T-cell (primary cell): ENCODE measurements around the gene SIKE1. TPM values are rescaled to one million over a fixed set of nuclear protein-coding genes. Genes with fewer than 3 reads are reported as not detected.
A peak's percentile ranks its signal among the peaks of the same experiment; 100 is the strongest.

ENCODE experiments used
- ATAC-seq, 4 experiments: fragments of 200-7000 bp in 3 of 4; fragments of 150-1000 bp in 1 of 4; cut with Tn5 transposase; replicated peaks in 1 of 4; 1 replicate in 3 of 4; 2 replicates in 1 of 4; pipeline ENCODE4 v1.10.0; 2021; ENCODE audit warnings: moderate library complexity in 3 of 4, mild to moderate bottlenecking in 2 of 4, moderate number of reproducible peaks in 1 of 4
- CTCF ChIA-PET, 2 donors: fragments of 300-600 bp; sonication (Branson Sonifier 250); formaldehyde crosslinking; loops; one replicate each; lab custom pipeline; 2022; ENCODE audit warnings: antibody characterized with exemption in 2 of 2; lab: Charles Lee
- POLR2A ChIA-PET, 2 donors: fragments of 300-600 bp; sonication (Branson Sonifier 250); formaldehyde crosslinking; loops; one replicate each; lab custom pipeline; 2022; ENCODE audit warnings: antibody characterized with exemption in 2 of 2; lab: Charles Lee
- DNase-seq, 35 experiments: peaks; one replicate each; pipeline versions ENCODE4 v3.0.0 to v3.0.0-alpha.2; 2013 to 2023
- H3K27ac ChIP-seq: one replicate; pipeline ENCODE4 v1.5.1; 2013; ENCODE audit warnings: low read length
- H3K27me3 ChIP-seq, 2 experiments: replicated peaks in 1 of 2; 1 replicate in 1 of 2; 2 replicates in 1 of 2; pipeline versions ENCODE4 v1.6.1 to v1.7.0; 2013; ENCODE audit warnings: low read length in 1 of 2, mixed read lengths in 1 of 2; ENCODE audit not compliant: control insufficient read depth in 2 of 2, insufficient read depth in 2 of 2; ENCODE audit errors: extremely low read depth in 1 of 2
- H3K36me3 ChIP-seq, 2 donors: 1 replicate in 1 of 2; 2 replicates in 1 of 2; pipeline versions ENCODE4 v1.6.1 to v1.7.0; 2013; ENCODE audit warnings: low read length in 1 of 2; ENCODE audit not compliant: control insufficient read depth in 2 of 2, insufficient read depth in 1 of 2; ENCODE audit errors: extremely low read depth in 1 of 2
- H3K4me1 ChIP-seq, 2 experiments: 1 replicate in 1 of 2; 2 replicates in 1 of 2; pipeline versions ENCODE4 v1.6.1 to v1.7.0; 2013; ENCODE audit warnings: low read length in 2 of 2, mixed read lengths in 1 of 2; ENCODE audit not compliant: insufficient read depth in 2 of 2, control insufficient read depth in 1 of 2; ENCODE audit errors: extremely low read depth in 1 of 2
- H3K4me3 ChIP-seq, 2 donors: 1 replicate in 1 of 2; 2 replicates in 1 of 2; pipeline versions ENCODE4 v1.5.1 to v1.7.0; 2013; ENCODE audit warnings: mild to moderate bottlenecking in 2 of 2, low read length in 1 of 2, moderate library complexity in 1 of 2; ENCODE audit not compliant: control insufficient read depth in 1 of 2; ENCODE audit errors: extremely low read depth in 1 of 2
- H3K9me3 ChIP-seq: 2 replicates; pipeline ENCODE4 v1.7.0; 2013
- H3K27ac Mint-ChIP-seq, 2 donors: one replicate each; pipeline ENCODE4 v1.8.0; 2020 to 2021; ENCODE audit warnings: mild to moderate bottlenecking in 2 of 2, mixed read lengths in 2 of 2
- H3K27me3 Mint-ChIP-seq, 2 donors: one replicate each; pipeline ENCODE4 v1.8.0; 2021 to 2022; ENCODE audit warnings: mixed read lengths in 2 of 2
- H3K36me3 Mint-ChIP-seq: one replicate; pipeline ENCODE4 v1.8.0; 2021; ENCODE audit warnings: mixed read lengths
- H3K4me1 Mint-ChIP-seq, 3 donors: one replicate each; pipeline ENCODE4 v1.8.0; 2020 to 2022; ENCODE audit warnings: mixed read lengths in 3 of 3, mild to moderate bottlenecking in 1 of 3
- H3K4me3 Mint-ChIP-seq, 3 donors: one replicate each; pipeline ENCODE4 v1.8.0; 2020 to 2022; ENCODE audit warnings: mild to moderate bottlenecking in 3 of 3, mixed read lengths in 3 of 3, moderate library complexity in 3 of 3
- H3K9me3 Mint-ChIP-seq, 3 donors: one replicate each; pipeline ENCODE4 v1.8.0; 2020 to 2022; ENCODE audit warnings: mixed read lengths in 3 of 3
- WGBS: methylation state at CpG from one replicate; pipeline ENCODE4 v1.1.5; 2013; ENCODE audit warnings: missing lambda C conversion rate; ENCODE audit not compliant: insufficient coverage; 5-methylcytosine and 5-hydroxymethylcytosine counted together
- total RNA-seq, 35 experiments: library from RNA in 6 of 35; stranded (reverse) in 6 of 35; fragments of 120-200 nt in 1 of 35; gene quantifications; one replicate each; pipeline versions ENCODE4 v1.2.1 to v1.2.4 and lab custom pipeline; 2013 to 2026

The SIKE1 gene
- total RNA-seq, 5 donors from 2014 or later (not counting 1 experiment from before 2014, with no cell fraction given) = 46.4 to 51.2 (median 49.0) TPM

DNA sequence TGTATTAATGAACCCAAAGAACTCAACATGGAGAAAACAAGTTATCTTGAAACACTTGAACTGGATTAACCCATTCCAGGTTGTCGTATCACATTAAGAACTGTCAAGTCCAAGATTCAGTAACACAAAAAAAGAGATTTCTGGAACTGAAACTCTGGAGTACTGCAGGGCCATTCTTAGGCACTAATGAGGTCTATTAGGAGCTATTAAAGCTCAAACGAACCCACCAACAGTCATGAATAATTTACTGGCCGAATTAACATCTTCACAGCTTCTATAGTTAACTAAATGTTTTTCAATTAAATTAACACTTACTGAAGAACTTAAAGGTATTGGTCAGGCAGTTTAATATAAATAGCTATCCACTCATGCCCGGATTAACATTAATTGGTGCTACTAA lies 27.3 kb downstream of the SIKE1 start:
- peaks cover 28% of the 10 kb centered on the region for H3K36me3 Mint-ChIP-seq
- Histone ChIP-seq H3K27ac (no peak overlapping the region), H3K9me3 (no peaks in the 10 kb centered on the region), H3K4me1 (peaks cover 38 to 66% of the 10 kb centered on the region in 2 experiments), H3K27me3 (no peaks in the 10 kb centered on the region), H3K36me3 (peaks cover 0 to 23% of the 10 kb centered on the region in 2 donors), H3K4me3 (no peak overlapping the region)
- H3K9me3 Mint-ChIP-seq = no peaks in the 10 kb centered on the region
- H3K4me1 Mint-ChIP-seq = peaks cover 90 to 97% (median 92%) of the 10 kb centered on the region in 3 donors
- peak overlapping the region in 1 of 3 donors; percentile 100 for H3K4me3 Mint-ChIP-seq
- ChIA-PET POLR2A (interaction anchor here in 1 of 2 donors (0.5 kb wide), 2 partner anchors 32 to 219 kb away, joined by 6 to 7 read pairs; no protein-coding TSS in a partner anchor), CTCF (interaction anchor here in 1 of 2 donors (0.6 kb wide), 1 partner anchor 8 kb away, joined by 3 read pairs; no protein-coding TSS in a partner anchor)
- peak overlapping the region in 1 of 2 donors; percentile 41 for H3K27ac Mint-ChIP-seq
- WGBS = 100% methylated on average over 1 of the region's 4 CpGs
- no peak for DNase-seq
- H3K27me3 Mint-ChIP-seq = no peaks in the 10 kb centered on the region
- ATAC-seq = no peak

DNA sequence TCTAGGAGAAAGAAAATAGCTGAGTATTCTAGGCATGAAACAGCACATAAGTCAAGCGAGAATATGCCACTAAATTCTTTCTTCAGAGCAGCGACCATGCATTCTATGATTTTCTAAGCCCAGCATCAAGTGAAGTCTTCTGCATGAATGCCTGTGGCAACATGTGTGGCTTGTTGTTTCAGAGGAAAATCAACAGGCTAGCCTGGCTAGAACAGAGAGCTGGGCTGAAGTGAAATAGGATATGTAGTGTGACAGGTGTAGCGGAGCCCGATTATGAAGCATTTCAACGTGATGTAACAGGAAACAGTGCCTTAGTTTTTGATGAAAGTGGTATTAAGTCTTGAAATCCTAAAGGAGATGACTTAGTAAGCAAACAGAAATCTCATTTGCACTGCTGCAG lies 29.7 kb downstream of the SIKE1 start:
- Histone ChIP-seq H3K27me3 (no peaks in the 10 kb centered on the region), H3K4me3 (no peak overlapping the region), H3K36me3 (peaks cover 0 to 39% of the 10 kb centered on the region in 2 donors), H3K4me1 (peaks cover 33 to 58% of the 10 kb centered on the region in 2 experiments), H3K9me3 (no peaks in the 10 kb centered on the region), H3K27ac (no peak overlapping the region)
- ATAC-seq = no peak
- peaks cover 92 to 100% (median 93%) of the 10 kb centered on the region in 3 donors for H3K4me1 Mint-ChIP-seq
- ChIA-PET CTCF (interaction anchor here in 1 of 2 donors (0.7 to 1.2 kb wide), 2 partner anchors 31 to 1308 kb away, joined by 4 to 8 read pairs; no protein-coding TSS in a partner anchor), POLR2A (interaction anchor here (0.5 to 0.7 kb wide), 3 partner anchors 12 to 963 kb away, joined by 5 read pairs; no protein-coding TSS in a partner anchor)
- 64% methylated on average over 5 of the region's 5 CpGs for WGBS
- no peaks in the 10 kb centered on the region for H3K27me3 Mint-ChIP-seq
- DNase-seq = no peak
- H3K36me3 Mint-ChIP-seq = peaks cover 34% of the 10 kb centered on the region
- peak overlapping the region in 2 of 3 donors; percentile 25 to 100 for H3K4me3 Mint-ChIP-seq
- no peak overlapping the region for H3K27ac Mint-ChIP-seq
- H3K9me3 Mint-ChIP-seq = no peaks in the 10 kb centered on the region

DNA sequence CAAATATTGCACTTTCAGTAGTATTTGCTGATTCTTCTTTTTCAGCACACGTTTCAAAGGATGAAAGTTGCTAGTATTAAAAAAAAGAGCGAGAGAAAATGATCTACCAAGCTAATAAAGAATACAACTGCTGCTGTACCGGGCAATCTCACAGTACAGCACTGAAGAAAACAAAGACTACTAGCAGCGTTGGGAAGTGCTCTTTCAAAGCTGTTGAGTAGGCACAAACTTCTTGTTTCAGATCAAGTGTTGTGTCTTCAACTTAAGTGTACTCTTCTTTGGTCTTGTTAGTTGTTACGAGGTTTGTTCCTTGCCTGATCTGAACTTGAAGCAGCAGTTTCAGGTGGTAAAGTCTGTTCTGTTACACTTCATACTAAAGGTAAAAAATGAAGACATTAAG lies 30.6 kb downstream of the SIKE1 start:
- H3K4me1 Mint-ChIP-seq = peaks cover 92 to 100% (median 92%) of the 10 kb centered on the region in 3 donors
- ChIA-PET CTCF (interaction anchor here in 1 of 2 donors (0.6 kb wide), 1 partner anchor 1704 kb away, joined by 3 read pairs; no protein-coding TSS in a partner anchor), POLR2A (interaction anchor here (0.6 to 1.4 kb wide), 2 partner anchors 12 to 31 kb away, joined by 3 read pairs; no protein-coding TSS in a partner anchor)
- 100% methylated on average over 1 of the region's 5 CpGs for WGBS
- DNase-seq = no peak
- H3K27ac Mint-ChIP-seq = peak overlapping the region; percentile 15 to 29
- peaks cover 39% of the 10 kb centered on the region for H3K36me3 Mint-ChIP-seq
- Histone ChIP-seq H3K27ac (no peak overlapping the region), H3K27me3 (no peaks in the 10 kb centered on the region), H3K36me3 (peaks cover 0 to 39% of the 10 kb centered on the region in 2 donors), H3K4me1 (peaks cover 29 to 50% of the 10 kb centered on the region in 2 experiments), H3K9me3 (no peaks in the 10 kb centered on the region), H3K4me3 (no peak overlapping the region)
- no peaks in the 10 kb centered on the region for H3K9me3 Mint-ChIP-seq
- ATAC-seq = no peak
- no peaks in the 10 kb centered on the region for H3K27me3 Mint-ChIP-seq
- peak overlapping the region; percentile 13 to 100 (median 22) for H3K4me3 Mint-ChIP-seq

DNA sequence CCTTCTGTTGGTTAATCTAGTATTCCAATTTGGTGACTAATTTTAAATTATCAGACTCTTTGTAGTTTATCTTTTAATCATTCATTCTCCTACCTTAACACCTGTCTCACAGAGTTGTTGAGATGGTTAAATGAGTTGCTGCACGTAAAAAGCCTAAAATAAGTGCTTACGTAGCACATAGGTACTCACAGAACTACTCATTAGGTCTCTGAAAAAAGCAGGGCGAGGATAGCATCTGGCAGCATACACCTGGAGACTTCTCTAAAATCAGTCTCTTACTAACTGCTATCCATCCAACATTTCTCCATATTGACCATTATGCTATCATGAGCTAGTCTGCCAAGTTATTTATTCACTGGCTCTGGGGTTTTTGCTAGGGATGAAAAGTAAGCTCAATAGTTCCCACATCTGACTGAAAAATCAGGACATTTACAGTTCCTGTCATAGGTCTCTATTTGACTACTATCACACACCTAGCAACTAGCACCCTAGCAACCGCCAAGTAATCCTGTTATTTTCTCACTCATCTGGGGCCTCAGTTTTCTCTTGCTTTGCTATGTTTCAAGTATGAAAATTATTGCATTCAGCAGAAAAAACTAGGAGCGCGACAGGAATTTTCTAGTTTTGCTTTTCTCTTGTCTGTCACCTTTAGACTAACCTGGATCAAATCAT lies 33.9 kb downstream of the SIKE1 start:
- CTCF ChIA-PET = no interaction called here
- Histone ChIP-seq H3K27me3 (no peaks in the 10 kb centered on the region), H3K27ac (no peak overlapping the region), H3K4me3 (no peak overlapping the region), H3K4me1 (peaks cover 18 to 26% of the 10 kb centered on the region in 2 experiments), H3K36me3 (peaks cover 3 to 51% of the 10 kb centered on the region in 2 donors), H3K9me3 (no peaks in the 10 kb centered on the region)
- peak overlapping the region in 1 of 3 donors; percentile 25 for H3K4me3 Mint-ChIP-seq
- H3K4me1 Mint-ChIP-seq = peaks cover 87 to 97% (median 89%) of the 10 kb centered on the region in 3 donors
- ATAC-seq (no peak), DNase-seq (no peak)
- no peaks in the 10 kb centered on the region for H3K27me3 Mint-ChIP-seq
- 100% methylated on average over 2 of the region's 6 CpGs for WGBS
- H3K9me3 Mint-ChIP-seq = no peaks in the 10 kb centered on the region
- peaks cover 52% of the 10 kb centered on the region for H3K36me3 Mint-ChIP-seq
- H3K27ac Mint-ChIP-seq = peak overlapping the region in 1 of 2 donors; percentile 32
- POLR2A ChIA-PET = interaction anchor here in 1 of 2 donors (1.3 kb wide), 1 partner anchor 10 kb away, joined by 3 read pairs; no protein-coding TSS in a partner anchor

DNA sequence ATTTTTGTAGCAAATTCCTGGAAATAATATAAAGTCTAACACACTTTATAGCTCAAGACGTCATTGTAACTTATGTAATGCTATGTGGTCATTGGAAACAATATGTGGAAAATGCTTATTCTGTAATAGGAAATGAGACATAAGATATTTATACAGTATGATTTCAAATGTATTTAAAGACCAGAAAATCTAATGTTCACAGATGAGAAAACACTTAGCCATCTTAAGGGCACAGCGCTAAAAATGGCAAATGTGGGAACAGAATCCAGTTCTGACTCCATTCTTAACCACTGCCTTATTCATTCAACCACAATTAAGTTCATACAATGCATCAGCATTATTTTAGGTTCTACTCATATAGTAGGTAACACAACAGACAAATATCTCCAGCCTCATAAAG lies 35.2 kb downstream of the SIKE1 start:
- H3K27ac Mint-ChIP-seq = peak overlapping the region; percentile 48 to 61
- H3K36me3 Mint-ChIP-seq = peaks cover 55% of the 10 kb centered on the region
- peaks cover 15 to 17% of the 10 kb centered on the region in 2 experiments for H3K4me1 ChIP-seq
- no peak overlapping the region for H3K4me3 ChIP-seq
- ChIA-PET CTCF (interaction anchor here (0.6 to 1.1 kb wide), 4 partner anchors 8 to 399 kb away, joined by 3 read pairs; no protein-coding TSS in a partner anchor), POLR2A (interaction anchor here (0.7 to 1.4 kb wide), 4 partner anchors 10 to 141 kb away, joined by 3 to 5 read pairs (median 4); no protein-coding TSS in a partner anchor)
- no peaks in the 10 kb centered on the region for H3K9me3 ChIP-seq
- no peak for DNase-seq
- no peak for ATAC-seq
- H3K27me3 ChIP-seq = no peaks in the 10 kb centered on the region
- peaks cover 3 to 55% of the 10 kb centered on the region in 2 donors for H3K36me3 ChIP-seq
- peaks cover 84 to 93% (median 89%) of the 10 kb centered on the region in 3 donors for H3K4me1 Mint-ChIP-seq
- no peaks in the 10 kb centered on the region for H3K27me3 Mint-ChIP-seq
- H3K27ac ChIP-seq = no peak overlapping the region
- no peaks in the 10 kb centered on the region for H3K9me3 Mint-ChIP-seq
- H3K4me3 Mint-ChIP-seq = no peak overlapping the region
- 80% methylated on average over 1 of the region's 2 CpGs for WGBS
